Ovary (tissue), 9 donors: Measurements from ENCODE around the gene COL25A1. TPM values are rescaled to one million over a fixed set of nuclear protein-coding genes. Genes with fewer than 3 reads are reported as not detected.

Source experiments
- DNase-seq, 5 donors: peaks; one replicate each; pipeline ENCODE4 v3.0.0-alpha.2; 2019 to 2020
- H3K27ac ChIP-seq, 2 donors: fragments of 200-600 bp; one replicate each; pipeline versions ENCODE4 v1.5.1 to v1.8.0; 2019 to 2022
- H3K27me3 ChIP-seq: fragments of 200-600 bp; one replicate; pipeline ENCODE4 v1.8.0; 2022
- H3K36me3 ChIP-seq: fragments of 200-600 bp; sonication (generic); one replicate; pipeline ENCODE4 v1.5.1; 2019
- H3K4me1 ChIP-seq: one replicate; pipeline ENCODE4 v1.8.1; 2013; ENCODE audit warnings: mild to moderate bottlenecking, moderate library complexity; ENCODE audit not compliant: insufficient read depth
- H3K4me3 ChIP-seq: fragments of 200-600 bp; sonication (generic); one replicate; pipeline ENCODE4 v1.5.1; 2017
- H3K9me3 ChIP-seq, 2 donors: fragments of 200-600 bp in 1 of 2; sonication (generic) in 1 of 2; one replicate each; pipeline versions ENCODE4 v1.5.1 to v1.8.1; 2013 to 2019; ENCODE audit warnings: mild to moderate bottlenecking in 1 of 2, moderate library complexity in 1 of 2
- EP300 ChIP-seq: sonication (generic); formaldehyde crosslinking; IDR thresholded peaks from one replicate; pipeline ENCODE4 v1.6.1; 2017; ENCODE audit warnings: antibody characterized with exemption
- POLR2A ChIP-seq: fragments of 450-650 bp; IDR thresholded peaks from one replicate; pipeline ENCODE4 v1.6.1; 2017; ENCODE audit warnings: antibody characterized with exemption, mild to moderate bottlenecking, moderate library complexity
- WGBS, 3 donors: extraction: QIAGEN DNeasy Blood & Tissue Kit in 1 of 3; methylation state at CpG; one replicate each; pipeline versions ENCODE4 v1.1.5 to v1.1.7; 2013 to 2017; 5-methylcytosine and 5-hydroxymethylcytosine counted together
- intact Hi-C, 4 donors: fragments of 100-400 bp; cut with DNase I; formaldehyde crosslinking; loops; one replicate each; pipeline versions ENCODE4 v1.11.0 to v1.15.1; 2022 to 2023
- polyA plus RNA-seq, 2 donors: library from polyadenylated mRNA; stranded (reverse); fragments of 200-250 nt in 1 of 2; fragments of 350-450 nt in 1 of 2; fragmentation: Illumina TruSeq in 1 of 2; extraction: RNeasy Lipid Tissue Mini Kit (QIAGEN cat#74804) in 1 of 2; gene quantifications; one replicate each; pipeline ENCODE4 v1.2.3, GENCODE V29; 2013 to 2014
- total RNA-seq, 7 donors: library from RNA; depleted of rRNA in 2 of 7; stranded (reverse); fragments of >200 nt in 2 of 7; fragmentation: NEBNext Ultra II Directional in 3 of 7; extraction: Animal tissue kit (Norgen Biotek cat#: 25700) in 3 of 7; gene quantifications; one replicate each; pipeline versions ENCODE4 v1.1.0 to v1.2.4, GENCODE V29; 2016 to 2023
- TF ChIP-seq, protein P1 (sequence below), 3 donors: fragments of 450-650 bp in 2 of 3; fragments of 200-600 bp in 1 of 3; IDR thresholded peaks; one replicate each; pipeline versions ENCODE4 v1.5.1 to v1.8.0; 2016 to 2022; ENCODE audit warnings: antibody characterized with exemption in 3 of 3, mild to moderate bottlenecking in 1 of 3
- donor health status: DM: no; HTN: no; CAD: no; lungs with moderate emphysema.
- donor health status: DM: no; HTN: no; CAD: no.
- donor health status: Bipolar disorder and iron deficiency.
- donor health status: DM: yes; HTN: yes; CAD: no.
- donor health status: DM: no; HTN: no; CAD: no.
- donor health status: DM: yes; HTN: yes; CAD: no.

COL25A1 gene
- total and polyA plus RNA-seq, 9 donors, result 0.25 to 3.2 (median 0.77) TPM

- Histone ChIP-seq H3K4me3 (no peak overlapping the region), H3K27me3 (peaks cover 5% of the 10 kb centered on the region), H3K9me3 (no peaks in the 10 kb centered on the region), H3K36me3 (no peaks in the 10 kb centered on the region), H3K27ac (no peak overlapping the region), H3K4me1 (no peaks in the 10 kb centered on the region)
- TF ChIP-seq POLR2A (no peak), EP300 (no peak)
- TF ChIP-seq, protein P1, sequence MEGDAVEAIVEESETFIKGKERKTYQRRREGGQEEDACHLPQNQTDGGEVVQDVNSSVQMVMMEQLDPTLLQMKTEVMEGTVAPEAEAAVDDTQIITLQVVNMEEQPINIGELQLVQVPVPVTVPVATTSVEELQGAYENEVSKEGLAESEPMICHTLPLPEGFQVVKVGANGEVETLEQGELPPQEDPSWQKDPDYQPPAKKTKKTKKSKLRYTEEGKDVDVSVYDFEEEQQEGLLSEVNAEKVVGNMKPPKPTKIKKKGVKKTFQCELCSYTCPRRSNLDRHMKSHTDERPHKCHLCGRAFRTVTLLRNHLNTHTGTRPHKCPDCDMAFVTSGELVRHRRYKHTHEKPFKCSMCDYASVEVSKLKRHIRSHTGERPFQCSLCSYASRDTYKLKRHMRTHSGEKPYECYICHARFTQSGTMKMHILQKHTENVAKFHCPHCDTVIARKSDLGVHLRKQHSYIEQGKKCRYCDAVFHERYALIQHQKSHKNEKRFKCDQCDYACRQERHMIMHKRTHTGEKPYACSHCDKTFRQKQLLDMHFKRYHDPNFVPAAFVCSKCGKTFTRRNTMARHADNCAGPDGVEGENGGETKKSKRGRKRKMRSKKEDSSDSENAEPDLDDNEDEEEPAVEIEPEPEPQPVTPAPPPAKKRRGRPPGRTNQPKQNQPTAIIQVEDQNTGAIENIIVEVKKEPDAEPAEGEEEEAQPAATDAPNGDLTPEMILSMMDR (IDR thresholded peaks at IDR 0.05), result no peak
- WGBS, 3 donors, result 94 to 96% (median 95%) methylated on average over 3 of the region's 3 CpGs
- no peak for DNase-seq
- intact Hi-C loops, result no loop called here
Observed at GRCh38 chr4:108954880-108955279, 347.6 kb downstream of the COL25A1 start.

DNA sequence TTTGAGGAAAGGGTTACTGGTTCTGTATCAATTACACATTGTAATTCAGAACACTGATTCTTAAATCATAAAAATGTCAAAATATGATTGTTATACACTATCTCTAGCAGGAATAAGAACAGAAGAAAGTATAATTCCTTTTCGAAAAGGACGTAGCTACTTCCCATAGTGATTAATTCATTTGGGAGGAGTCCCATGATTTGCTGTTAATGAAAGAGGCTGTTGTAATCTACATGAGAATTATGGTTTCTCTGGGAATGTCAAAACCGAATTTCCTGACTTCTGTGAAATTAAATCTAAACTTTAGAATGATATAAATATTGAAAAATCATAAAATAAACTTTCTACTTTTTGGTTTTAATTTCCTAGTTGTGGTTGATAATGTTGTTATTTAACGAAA is 348.5 kb downstream of the COL25A1 start:
- no peaks in the 10 kb centered on the region for H3K36me3 ChIP-seq
- H3K27me3 ChIP-seq, result peaks cover 5% of the 10 kb centered on the region
- H3K4me1 ChIP-seq, result no peaks in the 10 kb centered on the region
- 74 to 82% (median 76%) methylated on average over 4 of the region's 4 CpGs for WGBS, 3 donors
- H3K4me3 ChIP-seq, result no peak overlapping the region
- H3K27ac ChIP-seq, result no peak overlapping the region
- H3K9me3 ChIP-seq, result no peaks in the 10 kb centered on the region
- TF ChIP-seq POLR2A (no peak), EP300 (no peak)
- TF ChIP-seq, protein P1 (IDR thresholded peaks at IDR 0.05), result no peak
- intact Hi-C loops, result no loop called here
- DNase-seq, result no peak

DNA sequence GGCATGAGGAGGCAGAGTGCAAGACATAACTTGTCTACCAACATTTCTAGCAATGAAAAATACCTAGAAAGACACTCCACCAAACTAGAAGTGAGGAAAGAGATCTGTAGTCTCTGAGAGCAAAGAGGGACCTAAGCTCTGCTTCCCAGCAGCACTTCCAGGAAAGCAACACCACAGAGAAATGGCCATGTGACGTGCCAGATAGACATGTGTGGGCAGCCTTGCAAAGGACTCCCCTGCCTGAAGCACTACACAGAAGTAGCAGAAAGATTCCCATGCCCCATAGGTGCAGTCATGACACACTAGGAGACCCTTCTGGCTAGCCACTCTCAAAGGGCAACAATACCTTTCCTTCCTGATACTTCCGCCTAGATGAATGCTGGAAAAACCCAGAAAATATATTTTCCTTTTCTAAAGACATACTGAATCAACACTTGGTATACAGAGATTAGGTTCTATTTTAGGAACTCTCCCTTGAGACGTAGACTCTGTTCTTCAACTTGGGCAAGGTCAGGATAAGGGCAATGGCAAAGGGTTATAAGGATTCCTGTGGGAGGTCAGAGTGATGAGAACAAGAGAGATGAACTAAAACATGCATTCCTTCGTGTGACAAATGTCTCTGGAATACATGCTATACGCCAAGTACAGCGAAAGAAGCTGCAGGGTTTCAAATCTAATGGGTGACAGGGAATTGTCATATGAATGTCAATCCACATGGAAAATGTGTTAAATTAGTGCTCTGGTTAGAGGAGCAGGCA is 352.1 kb downstream of the COL25A1 start:
- Histone ChIP-seq H3K9me3 (no peaks in the 10 kb centered on the region), H3K27ac (no peak overlapping the region), H3K27me3 (no peaks in the 10 kb centered on the region), H3K36me3 (no peaks in the 10 kb centered on the region), H3K4me3 (no peak overlapping the region), H3K4me1 (no peaks in the 10 kb centered on the region)
- WGBS, 3 donors, result 86 to 87% (median 87%) methylated on average over 6 of the region's 6 CpGs
- intact Hi-C loops, result no loop called here
- TF ChIP-seq, protein P1 (IDR thresholded peaks at IDR 0.05), result no peak
- no peak for TF ChIP-seq EP300
- no peak for TF ChIP-seq POLR2A
- no peak for DNase-seq

GRCh38 chr4:108947526-108947925 is 354.9 kb downstream of the COL25A1 start:
- TF ChIP-seq POLR2A (no peak), EP300 (no peak)
- TF ChIP-seq, protein P1 (IDR thresholded peaks at IDR 0.05), result no peak
- intact Hi-C loops, result no loop called here
- H3K27ac ChIP-seq, result no peak overlapping the region
- H3K4me1 ChIP-seq, result no peaks in the 10 kb centered on the region
- H3K36me3 ChIP-seq, result no peaks in the 10 kb centered on the region
- H3K27me3 ChIP-seq, result no peaks in the 10 kb centered on the region
- no peaks in the 10 kb centered on the region for H3K9me3 ChIP-seq
- no peak for DNase-seq
- no peak overlapping the region for H3K4me3 ChIP-seq
